ENCODE results near the gene VEGFA.

VEGFA gene

DNA sequence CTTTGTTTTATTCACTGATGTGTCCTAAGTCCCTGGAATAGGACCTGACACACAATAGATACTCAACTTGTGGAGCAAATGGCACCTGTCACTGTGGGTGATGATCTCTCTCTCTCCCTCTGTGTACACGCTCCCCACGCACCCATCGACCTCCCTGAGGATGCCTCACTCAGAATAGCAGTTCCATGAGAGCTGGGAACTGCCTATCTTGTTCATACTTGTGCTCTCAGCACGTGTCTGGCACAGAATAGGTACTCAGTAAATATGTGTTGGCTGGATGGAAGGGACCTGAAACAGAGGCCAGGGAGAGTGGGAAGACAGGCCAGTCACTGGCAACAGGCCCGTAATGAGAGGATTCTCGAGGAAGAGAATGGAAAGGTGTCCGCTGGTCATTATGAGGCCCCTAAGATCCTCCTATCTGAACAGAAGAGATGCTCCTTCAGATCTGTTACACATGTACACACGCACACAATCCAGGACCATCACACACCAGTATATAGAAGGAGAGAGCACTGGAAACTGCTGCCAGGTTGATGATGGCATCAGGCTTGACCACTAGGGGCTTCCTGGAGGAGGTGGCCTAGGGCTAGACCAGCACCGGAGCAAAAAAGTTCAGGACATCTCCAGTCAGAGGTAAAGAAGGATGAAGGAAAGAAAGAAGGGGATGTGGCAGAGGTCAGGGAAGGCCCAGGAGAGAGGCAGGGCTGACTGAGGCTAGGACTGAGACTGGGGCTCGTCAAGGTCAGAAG, 30.9 kb downstream of the VEGFA start:
- H3K4me3 ChIP-seq (ENCODE audit: low read length): no peak overlapping the region
- no peak for DNase-seq (ENCODE audit: low read depth)

DNA sequence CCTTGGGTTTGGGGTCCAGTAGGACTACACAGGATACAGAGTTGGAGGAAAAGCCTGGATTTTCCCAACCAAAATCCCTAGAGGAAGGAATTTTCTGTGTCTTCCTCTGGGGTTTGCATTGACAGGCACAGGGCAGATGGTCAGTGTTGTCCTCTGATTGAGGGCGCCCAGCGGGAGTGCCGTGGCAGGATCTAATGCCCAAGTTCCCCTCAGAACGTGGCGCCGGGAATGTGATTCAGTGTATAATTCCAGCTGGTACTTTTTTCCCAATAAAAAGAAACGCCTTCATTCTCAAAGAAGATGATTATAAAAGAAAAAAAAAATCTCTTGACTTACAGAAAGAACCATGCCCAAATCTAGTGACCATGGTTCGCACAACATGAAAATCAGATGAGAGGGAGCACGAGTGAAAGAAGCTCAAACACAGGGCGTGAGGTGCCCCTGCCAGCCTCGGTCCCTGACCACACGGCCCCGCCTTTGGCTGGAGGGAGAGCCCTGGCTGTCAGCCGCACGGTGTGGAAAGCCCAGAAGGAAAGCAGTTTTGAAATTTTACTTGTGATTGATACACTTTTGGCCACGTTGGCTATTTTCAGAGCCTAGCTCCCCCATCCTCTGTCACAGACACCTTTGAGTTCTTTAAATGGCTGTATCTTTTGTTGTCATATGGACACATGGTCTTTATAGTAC, 31.6 kb downstream of the VEGFA start:
- TF ChIP-seq, protein P1, sequence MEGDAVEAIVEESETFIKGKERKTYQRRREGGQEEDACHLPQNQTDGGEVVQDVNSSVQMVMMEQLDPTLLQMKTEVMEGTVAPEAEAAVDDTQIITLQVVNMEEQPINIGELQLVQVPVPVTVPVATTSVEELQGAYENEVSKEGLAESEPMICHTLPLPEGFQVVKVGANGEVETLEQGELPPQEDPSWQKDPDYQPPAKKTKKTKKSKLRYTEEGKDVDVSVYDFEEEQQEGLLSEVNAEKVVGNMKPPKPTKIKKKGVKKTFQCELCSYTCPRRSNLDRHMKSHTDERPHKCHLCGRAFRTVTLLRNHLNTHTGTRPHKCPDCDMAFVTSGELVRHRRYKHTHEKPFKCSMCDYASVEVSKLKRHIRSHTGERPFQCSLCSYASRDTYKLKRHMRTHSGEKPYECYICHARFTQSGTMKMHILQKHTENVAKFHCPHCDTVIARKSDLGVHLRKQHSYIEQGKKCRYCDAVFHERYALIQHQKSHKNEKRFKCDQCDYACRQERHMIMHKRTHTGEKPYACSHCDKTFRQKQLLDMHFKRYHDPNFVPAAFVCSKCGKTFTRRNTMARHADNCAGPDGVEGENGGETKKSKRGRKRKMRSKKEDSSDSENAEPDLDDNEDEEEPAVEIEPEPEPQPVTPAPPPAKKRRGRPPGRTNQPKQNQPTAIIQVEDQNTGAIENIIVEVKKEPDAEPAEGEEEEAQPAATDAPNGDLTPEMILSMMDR (conservative IDR thresholded peaks at IDR 0.05; ENCODE audit: low read length): no peak
- no peak overlapping the region for H3K4me3 ChIP-seq (ENCODE audit: low read length)
- no peak for DNase-seq (ENCODE audit: low read depth)

More for the DNA sequence above, 30.9 kb downstream of the VEGFA start:
- TF ChIP-seq, protein P1 (conservative IDR thresholded peaks at IDR 0.05; ENCODE audit: low read length): no peak

DNA sequence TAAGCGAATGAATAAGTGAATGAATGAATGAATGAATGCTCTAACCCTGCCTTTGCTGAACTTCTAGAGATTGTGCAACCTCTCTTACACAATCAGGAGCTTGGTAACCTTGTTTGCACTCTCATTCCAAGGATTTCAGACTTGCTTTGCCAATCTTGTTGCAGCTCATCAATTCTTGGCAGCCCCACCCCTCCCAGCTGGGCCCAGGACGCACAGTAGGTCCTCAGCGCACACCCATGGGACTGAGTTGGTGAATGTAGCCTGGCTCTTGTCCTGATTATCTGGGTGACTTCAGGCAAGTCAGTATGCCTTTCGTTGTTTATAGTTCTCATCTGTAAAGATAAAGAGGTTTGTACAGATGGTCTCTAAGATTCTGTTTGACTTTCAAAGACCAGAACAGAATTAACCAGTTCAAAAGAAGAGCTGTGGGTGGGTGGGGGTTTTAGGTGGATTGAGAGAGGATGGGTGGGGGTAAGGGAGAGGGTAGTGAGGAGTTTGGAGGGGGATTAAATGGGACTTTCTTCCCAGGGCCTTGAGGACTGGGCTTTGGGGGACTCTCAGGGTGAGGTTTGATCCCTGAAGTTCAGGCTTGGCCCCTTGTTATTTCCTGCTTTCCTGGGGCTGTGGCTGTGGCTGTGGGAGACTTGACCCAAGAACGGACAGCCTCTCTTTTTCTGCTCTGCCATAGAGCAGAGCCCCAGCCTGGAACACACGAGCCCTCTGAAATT, 33.2 kb downstream of the VEGFA start:
- no peak overlapping the region for H3K4me3 ChIP-seq (ENCODE audit: low read length)
- TF ChIP-seq, protein P1 (conservative IDR thresholded peaks at IDR 0.05; ENCODE audit: low read length): no peak
- peak; percentile 61 for DNase-seq (ENCODE audit: low read depth)

DNA sequence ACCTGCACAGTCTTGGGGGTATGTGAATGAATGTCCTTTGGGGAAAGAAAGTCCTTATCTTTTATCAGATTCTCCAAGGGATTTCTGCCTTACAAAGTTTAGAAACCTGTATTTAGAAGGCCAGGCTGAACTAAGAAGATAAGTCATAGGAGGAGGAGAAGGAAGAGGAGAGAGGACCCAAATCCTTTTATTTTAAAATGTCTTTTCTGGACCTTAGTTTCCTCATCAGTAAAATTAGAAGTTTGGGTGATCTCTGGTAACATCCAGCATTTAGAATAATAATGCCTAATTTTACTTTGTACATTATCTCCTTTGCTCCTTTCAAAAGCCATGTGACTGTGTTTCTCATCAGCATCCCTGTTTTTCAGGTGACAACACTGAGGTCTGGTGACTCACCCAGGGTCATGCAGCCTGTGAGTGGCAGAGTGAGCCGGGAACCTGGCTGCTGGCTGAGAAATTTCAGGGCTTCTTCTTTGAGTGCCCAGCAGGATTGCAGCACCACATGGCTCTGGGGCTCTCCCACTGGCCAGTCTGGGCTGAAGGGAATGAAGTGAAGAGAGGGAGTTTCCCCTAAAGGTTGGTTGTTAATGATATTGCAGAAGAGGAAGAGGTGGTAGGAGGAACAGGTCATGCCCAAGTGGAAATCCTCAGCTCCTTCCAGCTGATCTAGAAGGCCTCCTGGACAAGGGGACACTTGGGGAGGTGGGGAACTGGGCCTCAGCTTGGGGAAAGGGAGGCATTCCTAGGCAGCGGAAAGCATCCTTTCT, 34.0 kb downstream of the VEGFA start:
- no peak overlapping the region for H3K4me3 ChIP-seq (ENCODE audit: low read length)
- peak; percentile 27 for DNase-seq (ENCODE audit: low read depth)
- TF ChIP-seq, protein P1 (conservative IDR thresholded peaks at IDR 0.05; ENCODE audit: low read length): no peak

DNA sequence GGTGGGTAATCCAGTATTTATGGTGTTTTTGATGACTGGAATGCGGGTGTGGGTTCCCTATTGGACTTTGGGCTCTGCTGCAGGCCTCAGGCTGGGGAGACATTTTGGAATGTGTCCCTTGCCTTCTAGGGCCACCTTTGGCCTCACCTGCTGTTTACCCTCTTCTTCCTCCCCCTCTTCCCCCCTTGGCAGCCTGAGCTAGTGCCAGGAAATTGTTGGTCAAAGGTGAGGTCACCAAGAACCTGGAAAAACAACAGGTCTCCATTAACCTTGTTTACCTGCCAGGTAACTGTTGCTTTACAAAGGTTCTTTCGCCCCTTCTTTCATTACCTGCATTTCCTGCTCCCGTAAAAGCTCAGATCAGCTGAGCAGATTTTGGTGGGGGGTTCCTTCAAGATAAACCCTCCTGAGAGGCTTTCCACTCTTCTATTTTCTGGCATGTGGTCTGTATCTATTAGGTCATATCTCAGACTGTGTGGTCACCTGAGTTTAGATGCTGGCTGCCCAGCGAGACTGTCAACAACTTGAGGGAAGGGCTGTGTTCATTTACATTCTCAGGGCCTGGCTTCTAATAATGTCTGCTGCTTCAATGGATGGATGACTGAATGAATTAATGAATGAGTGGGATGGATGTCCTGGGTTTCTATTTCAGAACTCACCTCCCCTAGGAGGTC, 34.7 kb downstream of the VEGFA start:
- no peak for DNase-seq (ENCODE audit: low read depth)
- no peak overlapping the region for H3K4me3 ChIP-seq (ENCODE audit: low read length)
- TF ChIP-seq, protein P1 (conservative IDR thresholded peaks at IDR 0.05; ENCODE audit: low read length): no peak

DNA sequence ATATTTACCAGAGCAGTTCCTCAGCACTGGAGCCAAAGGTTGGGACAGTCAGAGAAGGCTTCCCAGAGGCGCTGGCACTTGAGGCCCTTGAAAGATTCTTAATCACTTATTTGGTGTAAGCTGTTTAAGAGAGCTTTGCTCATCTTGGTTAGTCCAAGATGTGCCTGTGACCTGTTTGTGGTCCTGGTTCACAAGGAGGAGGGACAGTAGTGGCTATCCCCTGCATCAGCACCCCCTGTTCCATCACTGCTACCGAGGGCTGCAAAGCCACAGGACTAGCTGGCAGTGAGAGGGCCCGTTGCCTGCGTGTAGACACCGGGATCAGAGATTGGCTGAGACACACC, 35.7 kb downstream of the VEGFA start:
- no peak for DNase-seq (ENCODE audit: low read depth)
- H3K4me3 ChIP-seq (ENCODE audit: low read length): no peak overlapping the region
- TF ChIP-seq, protein P1 (conservative IDR thresholded peaks at IDR 0.05; ENCODE audit: low read length): no peak

All from AG10803 (cell line).